ENCODE results near the gene CLEC18A.
"Not testable (repeated sequence)": the region's sequence is repeated elsewhere in the genome, so short reads cannot be mapped to it uniquely, and the experiment has no call there.

DNA sequence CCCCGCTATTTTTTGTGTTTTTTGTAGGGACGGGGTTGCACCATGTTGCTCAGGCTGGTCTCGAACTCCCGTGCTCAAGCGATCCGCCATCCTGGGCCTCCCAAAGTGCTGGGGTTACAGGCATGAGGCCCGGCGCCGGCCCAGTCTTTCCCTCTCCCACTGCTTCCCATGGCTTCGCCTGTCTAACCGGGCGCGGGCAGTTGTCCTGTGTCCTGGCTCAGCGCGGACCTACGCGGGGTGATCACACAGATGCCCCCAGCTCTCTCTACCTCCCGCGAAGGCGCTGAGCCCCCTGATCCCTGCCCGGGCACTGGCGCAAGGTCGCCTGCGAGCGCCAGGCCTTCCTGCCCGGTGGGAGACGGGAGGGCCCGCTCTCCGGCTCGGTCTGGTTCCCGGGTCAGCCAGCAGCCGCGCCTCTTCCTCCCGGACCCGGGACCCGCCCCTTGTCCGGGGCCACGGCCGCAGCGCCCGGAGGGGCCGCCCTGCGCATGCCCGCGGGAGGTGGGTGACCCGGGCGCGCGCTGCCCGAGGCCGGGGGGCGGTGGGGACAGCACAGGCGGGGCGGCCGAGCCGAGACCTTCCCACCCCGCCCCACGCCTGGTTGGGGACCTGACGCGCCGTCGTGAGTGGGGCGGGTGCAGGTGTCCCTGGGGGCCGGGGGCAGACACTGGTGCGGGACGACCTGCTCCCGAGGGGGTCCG, 14.0 kb downstream of the CLEC18A start:
- TF ChIP-seq, protein P1, sequence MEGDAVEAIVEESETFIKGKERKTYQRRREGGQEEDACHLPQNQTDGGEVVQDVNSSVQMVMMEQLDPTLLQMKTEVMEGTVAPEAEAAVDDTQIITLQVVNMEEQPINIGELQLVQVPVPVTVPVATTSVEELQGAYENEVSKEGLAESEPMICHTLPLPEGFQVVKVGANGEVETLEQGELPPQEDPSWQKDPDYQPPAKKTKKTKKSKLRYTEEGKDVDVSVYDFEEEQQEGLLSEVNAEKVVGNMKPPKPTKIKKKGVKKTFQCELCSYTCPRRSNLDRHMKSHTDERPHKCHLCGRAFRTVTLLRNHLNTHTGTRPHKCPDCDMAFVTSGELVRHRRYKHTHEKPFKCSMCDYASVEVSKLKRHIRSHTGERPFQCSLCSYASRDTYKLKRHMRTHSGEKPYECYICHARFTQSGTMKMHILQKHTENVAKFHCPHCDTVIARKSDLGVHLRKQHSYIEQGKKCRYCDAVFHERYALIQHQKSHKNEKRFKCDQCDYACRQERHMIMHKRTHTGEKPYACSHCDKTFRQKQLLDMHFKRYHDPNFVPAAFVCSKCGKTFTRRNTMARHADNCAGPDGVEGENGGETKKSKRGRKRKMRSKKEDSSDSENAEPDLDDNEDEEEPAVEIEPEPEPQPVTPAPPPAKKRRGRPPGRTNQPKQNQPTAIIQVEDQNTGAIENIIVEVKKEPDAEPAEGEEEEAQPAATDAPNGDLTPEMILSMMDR (IDR thresholded peaks at IDR 0.05): not testable (repeated sequence)
- TF ChIP-seq EZH2 (IDR thresholded peaks at IDR 0.05; ENCODE audit: borderline replicate concordance, insufficient read depth, low read depth, low read length, poor library complexity, severe bottlenecking): not testable (repeated sequence)

Measured in B cell (primary cell).